SKM-1 treated with dmso at 0.1 percent for 144 hours (cell line): ENCODE results near the gene AGPAT4.
A peak's percentile ranks its signal among the peaks of the same experiment; 100 is the strongest.
"Not testable (repeated sequence)": the region's sequence is repeated elsewhere in the genome, so short reads cannot be mapped to it uniquely, and the experiment has no call there.

Experiments used
- DNase-seq: peaks from one replicate; lab custom pipeline; 2025; ENCODE audit not compliant: unreplicated experiment; lab: John Stamatoyannopoulos, UW

Gene AGPAT4

GRCh38 chr6:161273752-161274487 is at the start of gene AGPAT4:
Gene AGPAT4 (minus strand): TSS chr6:161274061. CDS start chr6:161232213, 41,848 bp downstream.
- peak; percentile 95 for DNase-seq

DNA sequence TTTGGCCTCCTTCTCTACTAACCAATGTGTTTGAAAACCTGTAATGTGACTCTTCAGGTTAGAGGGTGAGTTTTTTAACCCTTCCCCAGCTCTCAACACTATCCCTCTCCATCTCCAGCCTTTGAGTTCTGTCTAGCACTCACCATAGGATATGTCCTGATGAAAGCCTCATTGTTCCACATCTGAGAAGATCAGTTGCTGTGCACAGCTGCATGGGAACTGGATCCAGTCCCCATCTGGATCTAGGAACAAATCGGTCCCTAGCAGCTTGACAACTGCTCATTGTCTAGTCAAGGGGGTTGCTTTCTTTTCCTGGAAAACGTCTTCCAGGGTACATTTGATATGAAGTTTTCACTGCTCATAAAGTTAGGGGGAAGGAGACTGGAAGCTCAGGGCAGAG is 45.4 kb upstream of the AGPAT4 start:
- no peak for DNase-seq

DNA sequence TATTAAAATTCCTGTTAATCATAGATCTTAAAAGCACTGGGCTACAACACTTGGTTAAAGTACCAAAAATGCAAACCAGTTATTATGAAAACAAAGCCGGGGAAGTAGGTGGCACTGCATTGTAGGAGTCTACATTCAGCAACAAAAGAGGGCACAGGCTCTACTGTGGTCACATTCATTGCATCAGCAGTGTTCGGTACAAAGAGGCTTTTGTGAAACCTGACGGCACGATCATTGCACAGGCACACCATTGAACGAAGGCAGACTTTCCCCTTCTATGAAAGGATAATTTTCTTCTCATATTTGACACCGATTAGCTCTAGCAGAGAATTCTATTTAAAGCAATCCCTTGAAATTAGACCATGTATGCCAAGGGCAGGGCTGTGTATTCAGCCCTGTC is 44.6 kb upstream of the AGPAT4 start:
- no peak for DNase-seq

DNA sequence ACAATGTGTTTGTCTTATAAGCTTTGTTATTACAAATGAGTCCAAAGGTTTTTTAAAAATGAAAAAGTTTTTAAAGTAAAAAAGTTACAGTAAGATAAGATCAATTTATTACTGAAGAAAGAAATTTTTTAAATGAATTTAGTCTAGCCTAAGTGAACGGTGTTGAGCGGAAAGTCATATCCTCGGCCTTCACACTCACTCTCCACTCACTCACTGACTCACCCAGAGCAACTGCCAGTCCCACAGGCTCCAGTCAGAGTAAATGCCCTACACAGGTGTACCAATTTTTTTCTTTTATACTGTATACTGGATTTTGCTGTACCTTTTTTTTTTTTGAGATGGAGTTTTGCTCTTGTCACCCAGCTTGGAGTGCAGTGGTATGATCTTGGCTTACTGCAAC is 42.7 kb upstream of the AGPAT4 start:
- DNase-seq, result no peak

DNA sequence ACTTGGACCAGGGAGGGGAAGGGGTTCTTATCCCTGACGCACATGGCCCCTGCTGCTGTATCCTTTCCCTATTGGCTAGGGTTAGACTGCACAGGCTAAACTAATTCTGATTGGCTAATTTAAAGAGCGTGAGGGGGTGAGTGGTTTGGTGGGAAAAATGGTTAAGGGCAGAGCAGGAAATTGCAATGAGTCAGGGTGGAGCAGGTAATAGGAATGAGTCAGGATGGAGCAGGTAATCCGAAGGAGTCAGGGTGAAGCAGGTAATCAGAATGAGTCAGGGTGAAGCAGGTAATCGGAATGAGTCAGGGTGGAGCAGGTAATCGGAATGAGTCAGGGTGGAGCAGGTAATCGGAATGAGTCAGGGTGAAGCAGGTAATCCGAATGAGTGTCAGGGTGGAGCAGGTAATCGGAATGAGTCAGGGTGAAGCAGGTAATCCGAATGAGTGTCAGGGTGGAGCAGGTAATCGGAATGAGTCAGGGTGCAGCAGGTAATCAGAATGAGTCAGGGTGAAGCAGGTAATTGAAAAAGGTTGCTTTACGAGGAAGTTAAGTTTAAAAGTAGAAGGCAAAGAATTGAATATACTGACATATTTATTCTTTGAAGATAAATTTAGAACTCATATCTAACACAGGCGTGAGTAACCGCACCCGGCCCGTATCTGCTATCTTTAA is 41.5 kb upstream of the AGPAT4 start:
- DNase-seq, result not testable (repeated sequence)

DNA sequence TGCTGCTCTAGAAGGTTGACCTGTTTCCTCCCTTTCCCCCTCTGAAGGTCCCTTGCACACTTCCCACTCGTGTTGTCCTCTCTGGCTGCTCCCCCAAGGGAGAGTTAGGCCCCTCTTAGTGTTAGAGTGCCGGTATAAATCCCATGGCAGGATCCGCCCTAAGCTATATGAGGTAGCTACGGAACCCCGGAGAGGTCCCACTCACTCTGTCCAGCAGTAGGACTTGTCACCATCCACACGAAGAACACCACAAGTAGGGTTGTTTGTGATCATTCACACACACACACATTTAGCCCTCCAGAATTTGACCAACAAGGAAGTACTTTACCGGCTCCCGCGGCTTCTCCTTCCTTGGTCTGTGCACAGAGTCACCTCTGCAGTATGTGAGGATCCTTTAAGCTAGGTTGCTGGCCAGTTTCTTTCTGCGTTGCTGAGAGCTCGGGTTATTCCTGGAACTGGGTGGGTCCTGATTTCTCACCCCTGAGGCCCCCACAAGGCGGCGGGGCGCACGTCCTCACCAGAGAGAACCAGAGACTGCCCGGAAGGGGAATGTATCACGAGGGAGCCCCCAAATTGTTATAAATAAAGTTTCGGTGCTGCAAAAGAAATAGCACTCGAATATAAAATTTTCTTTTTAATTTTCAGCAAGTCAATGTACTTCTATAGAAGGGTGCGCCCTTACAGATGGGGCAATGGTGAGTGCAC is 40.8 kb upstream of the AGPAT4 start:
- DNase-seq, result not testable (repeated sequence)

GRCh38 chr6:161313940-161314509 is 40.2 kb upstream of the AGPAT4 start:
- DNase-seq, result no peak

- DNase-seq, result not testable (repeated sequence)
These were observed 39.6 kb upstream of the AGPAT4 start for GRCh38 chr6:161313475-161313874.

- DNase-seq, result not testable (repeated sequence)
These were observed 35.9 kb upstream of the AGPAT4 start for GRCh38 chr6:161309774-161310173.

- no peak for DNase-seq
These were observed 34.3 kb upstream of the AGPAT4 start for GRCh38 chr6:161308075-161308655.

GRCh38 chr6:161305860-161306259 is 32.0 kb upstream of the AGPAT4 start:
- DNase-seq, result no peak

- no peak for DNase-seq
These were observed 29.9 kb upstream of the AGPAT4 start for GRCh38 chr6:161303628-161304340.

DNA sequence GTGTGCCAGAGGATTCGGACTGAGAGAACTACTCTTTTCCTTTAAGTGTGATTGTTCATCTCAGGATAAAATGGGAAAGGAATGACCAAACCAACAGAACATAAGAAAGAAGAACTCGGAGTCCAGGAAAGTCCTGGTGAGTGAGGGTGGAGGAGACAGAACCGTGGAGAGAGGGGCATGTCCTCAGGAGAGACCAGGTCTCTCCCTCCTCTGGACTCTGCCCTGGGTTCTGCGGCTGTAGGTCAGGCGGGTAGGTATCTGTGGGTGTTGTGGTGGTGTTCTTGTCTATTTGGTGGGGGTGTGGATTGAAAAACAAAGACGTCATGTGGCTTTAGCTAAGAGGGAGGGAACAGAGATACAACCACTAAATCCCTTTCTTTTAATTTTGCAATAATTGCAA is 29.1 kb upstream of the AGPAT4 start:
- no peak for DNase-seq

- no peak for DNase-seq
These were observed 27.5 kb upstream of the AGPAT4 start for GRCh38 chr6:161301338-161301737.

DNA sequence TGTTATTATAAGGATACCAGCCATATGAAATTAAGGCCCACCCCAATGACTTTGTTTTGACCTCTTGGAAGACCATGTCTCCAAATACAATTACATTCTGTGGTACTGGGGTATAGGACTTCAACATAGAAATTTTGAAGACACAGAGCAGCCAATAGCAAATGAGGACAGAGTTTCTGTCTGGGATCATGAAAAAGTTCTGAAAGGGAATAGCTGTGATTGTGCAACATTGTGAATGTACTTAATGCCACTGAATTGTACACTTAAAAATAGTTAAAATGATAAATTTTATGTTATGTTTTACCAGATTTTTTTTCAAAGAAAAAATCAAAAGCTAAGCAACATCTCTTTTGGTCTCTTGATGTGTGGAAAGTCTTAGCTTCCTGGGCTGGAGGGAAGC is 27.0 kb upstream of the AGPAT4 start:
- no peak for DNase-seq

DNA sequence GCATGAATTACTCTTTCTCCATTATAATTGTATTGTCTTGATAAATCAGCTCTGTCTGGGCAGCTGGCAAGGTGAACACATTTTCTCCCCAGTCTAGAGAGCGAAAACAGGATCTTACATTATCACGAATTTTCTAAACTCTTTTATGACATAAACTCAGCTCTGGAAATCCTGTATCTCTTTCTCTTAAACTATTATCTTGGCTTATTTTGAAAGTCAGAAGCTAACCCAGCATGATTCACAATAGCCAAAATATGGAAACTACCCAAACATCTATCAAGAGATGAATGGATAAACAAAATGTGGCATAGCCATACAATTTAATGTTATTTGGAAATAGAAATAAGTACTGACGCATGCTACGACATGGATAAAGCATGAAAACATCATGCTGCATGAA is 25.9 kb upstream of the AGPAT4 start:
- no peak for DNase-seq

- no peak for DNase-seq
These were observed 21.9 kb upstream of the AGPAT4 start for GRCh38 chr6:161295784-161296183.

GRCh38 chr6:161292650-161293281 is 18.9 kb upstream of the AGPAT4 start:
- no peak for DNase-seq

DNA sequence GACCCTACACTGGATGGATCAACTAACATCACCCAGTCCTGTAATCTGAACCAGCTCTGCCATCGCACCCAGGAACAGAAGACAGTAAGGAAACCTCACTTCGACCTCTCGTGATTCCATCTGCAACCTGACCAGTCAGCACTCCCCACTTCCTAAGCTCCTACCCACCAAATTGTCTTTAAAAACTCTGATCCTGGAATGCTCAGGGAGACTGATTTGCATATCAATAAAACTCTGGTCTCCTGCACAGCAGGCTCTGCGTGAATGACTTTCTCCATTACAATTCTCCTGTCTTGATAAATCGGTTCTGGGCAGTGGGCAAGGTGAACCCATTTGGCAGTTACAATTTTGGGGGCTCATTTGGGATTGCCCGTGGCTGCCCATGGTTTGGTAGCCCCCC is 18.3 kb upstream of the AGPAT4 start:
- DNase-seq, result no peak

- DNase-seq, result no peak
These were observed 16.9 kb upstream of the AGPAT4 start for GRCh38 chr6:161290751-161291150.
